Measurements from ENCODE around the gene HOXA3. TPM values are rescaled to one million over a fixed set of nuclear protein-coding genes. Genes with fewer than 3 reads are reported as not detected.

HOXA3 gene
- total and polyA plus RNA-seq, 4 donors = 1.9 to 10.7 (median 6.3) TPM

- peaks cover 2 to 84% (median 7%) of the 10 kb centered on the region in 5 donors for H3K4me1 ChIP-seq (ENCODE audit: control insufficient read depth in 5 of 5, insufficient read depth in 5 of 5, low read length in 5 of 5)
- TF ChIP-seq, protein P1, sequence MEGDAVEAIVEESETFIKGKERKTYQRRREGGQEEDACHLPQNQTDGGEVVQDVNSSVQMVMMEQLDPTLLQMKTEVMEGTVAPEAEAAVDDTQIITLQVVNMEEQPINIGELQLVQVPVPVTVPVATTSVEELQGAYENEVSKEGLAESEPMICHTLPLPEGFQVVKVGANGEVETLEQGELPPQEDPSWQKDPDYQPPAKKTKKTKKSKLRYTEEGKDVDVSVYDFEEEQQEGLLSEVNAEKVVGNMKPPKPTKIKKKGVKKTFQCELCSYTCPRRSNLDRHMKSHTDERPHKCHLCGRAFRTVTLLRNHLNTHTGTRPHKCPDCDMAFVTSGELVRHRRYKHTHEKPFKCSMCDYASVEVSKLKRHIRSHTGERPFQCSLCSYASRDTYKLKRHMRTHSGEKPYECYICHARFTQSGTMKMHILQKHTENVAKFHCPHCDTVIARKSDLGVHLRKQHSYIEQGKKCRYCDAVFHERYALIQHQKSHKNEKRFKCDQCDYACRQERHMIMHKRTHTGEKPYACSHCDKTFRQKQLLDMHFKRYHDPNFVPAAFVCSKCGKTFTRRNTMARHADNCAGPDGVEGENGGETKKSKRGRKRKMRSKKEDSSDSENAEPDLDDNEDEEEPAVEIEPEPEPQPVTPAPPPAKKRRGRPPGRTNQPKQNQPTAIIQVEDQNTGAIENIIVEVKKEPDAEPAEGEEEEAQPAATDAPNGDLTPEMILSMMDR (IDR thresholded peaks at IDR 0.05; ENCODE audit: control extremely low read depth, extremely low read depth) = no peak
- H3K36me3 ChIP-seq (ENCODE audit: control insufficient read depth in 4 of 4, insufficient read depth in 4 of 4, low read length in 4 of 4) = peaks cover 0 to 27% (median 4%) of the 10 kb centered on the region in 4 donors
- DNase-seq (no peak), ATAC-seq (ENCODE audit: insufficient read depth, low FRiP score) (no peak)
- H3K27ac ChIP-seq (ENCODE audit: low read depth in 1 of 2, low read length in 1 of 2) = peak overlapping the region in 1 of 2 donors; percentile 95
- peaks cover 0 to 82% (median 0%) of the 10 kb centered on the region in 3 donors for H3K27me3 ChIP-seq (ENCODE audit: control insufficient read depth in 3 of 3, insufficient read depth in 3 of 3, low read length in 2 of 3)
- 44 to 58% methylated on average over 5 of the region's 5 CpGs for WGBS, 2 donors
- H3K4me3 ChIP-seq = no peak overlapping the region
- peaks cover 0 to 2% (median 0%) of the 10 kb centered on the region in 4 donors for H3K9me3 ChIP-seq (ENCODE audit: control insufficient read depth in 4 of 4, insufficient read depth in 3 of 4, low read length in 3 of 4)
- peak overlapping the region in 1 of 2 donors; percentile 92 for H3K9ac ChIP-seq (ENCODE audit: insufficient read depth in 1 of 2, low read length in 2 of 2)
These were observed 26.4 kb downstream of the HOXA3 start for GRCh38 chr7:27125986-27126394.

DNA sequence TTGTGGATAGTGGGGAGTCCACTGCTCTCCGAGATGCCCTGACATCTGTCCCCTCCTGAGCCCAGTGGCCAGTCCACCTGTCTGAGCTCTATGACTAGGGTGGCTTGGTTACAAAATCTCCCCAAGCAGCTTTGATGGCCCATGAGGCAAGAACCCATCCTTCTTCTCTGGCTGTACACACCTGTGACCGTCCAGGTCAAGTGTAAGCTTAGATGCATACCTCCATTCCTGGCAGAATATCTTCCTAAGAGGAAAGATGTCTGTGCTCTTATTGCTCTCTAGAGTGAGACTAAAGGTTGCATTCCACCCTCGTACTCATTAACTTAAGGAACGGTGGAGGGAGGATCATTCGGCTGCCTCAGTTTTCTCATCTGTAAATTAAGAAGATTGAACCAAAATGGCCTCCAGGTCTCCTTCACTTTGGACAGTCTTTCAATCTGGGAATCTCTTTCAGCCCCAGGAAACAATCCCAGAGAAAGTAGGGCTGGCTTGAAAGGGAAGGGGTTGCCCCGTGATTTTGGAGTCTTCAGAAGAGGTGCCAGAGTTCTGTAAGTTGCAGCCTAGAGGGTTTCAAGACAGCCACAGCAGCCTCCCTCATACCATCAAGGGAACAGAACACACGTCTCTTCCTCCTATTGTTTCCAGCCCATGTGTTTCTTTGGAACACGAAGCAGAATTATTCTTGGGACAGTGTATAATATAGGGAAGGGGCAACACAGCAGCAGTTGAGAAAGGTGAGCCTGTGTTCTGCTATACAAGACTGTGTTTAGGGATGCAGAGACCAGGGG lies 27.3 kb downstream of the HOXA3 start:
- no peak overlapping the region for H3K4me3 ChIP-seq
- H3K9me3 ChIP-seq (ENCODE audit: control insufficient read depth in 4 of 4, insufficient read depth in 3 of 4, low read length in 3 of 4) = peaks cover 0 to 2% (median 0%) of the 10 kb centered on the region in 4 donors
- DNase-seq (no peak), ATAC-seq (ENCODE audit: insufficient read depth, low FRiP score) (no peak)
- H3K36me3 ChIP-seq (ENCODE audit: control insufficient read depth in 4 of 4, insufficient read depth in 4 of 4, low read length in 4 of 4) = peaks cover 0 to 27% (median 4%) of the 10 kb centered on the region in 4 donors
- WGBS, 2 donors = 52 to 67% methylated on average over 8 of the region's 8 CpGs
- H3K27ac ChIP-seq (ENCODE audit: low read depth in 1 of 2, low read length in 1 of 2) = peak overlapping the region in 1 of 2 donors; percentile 95
- TF ChIP-seq, protein P1 (IDR thresholded peaks at IDR 0.05; ENCODE audit: control extremely low read depth, extremely low read depth) = no peak
- H3K9ac ChIP-seq (ENCODE audit: insufficient read depth in 1 of 2, low read length in 2 of 2) = peak overlapping the region in 1 of 2 donors; percentile 83
- peaks cover 0 to 88% (median 3%) of the 10 kb centered on the region in 5 donors for H3K4me1 ChIP-seq (ENCODE audit: control insufficient read depth in 5 of 5, insufficient read depth in 5 of 5, low read length in 5 of 5)
- H3K27me3 ChIP-seq (ENCODE audit: control insufficient read depth in 3 of 3, insufficient read depth in 3 of 3, low read length in 2 of 3) = peaks cover 0 to 82% (median 0%) of the 10 kb centered on the region in 3 donors

DNA sequence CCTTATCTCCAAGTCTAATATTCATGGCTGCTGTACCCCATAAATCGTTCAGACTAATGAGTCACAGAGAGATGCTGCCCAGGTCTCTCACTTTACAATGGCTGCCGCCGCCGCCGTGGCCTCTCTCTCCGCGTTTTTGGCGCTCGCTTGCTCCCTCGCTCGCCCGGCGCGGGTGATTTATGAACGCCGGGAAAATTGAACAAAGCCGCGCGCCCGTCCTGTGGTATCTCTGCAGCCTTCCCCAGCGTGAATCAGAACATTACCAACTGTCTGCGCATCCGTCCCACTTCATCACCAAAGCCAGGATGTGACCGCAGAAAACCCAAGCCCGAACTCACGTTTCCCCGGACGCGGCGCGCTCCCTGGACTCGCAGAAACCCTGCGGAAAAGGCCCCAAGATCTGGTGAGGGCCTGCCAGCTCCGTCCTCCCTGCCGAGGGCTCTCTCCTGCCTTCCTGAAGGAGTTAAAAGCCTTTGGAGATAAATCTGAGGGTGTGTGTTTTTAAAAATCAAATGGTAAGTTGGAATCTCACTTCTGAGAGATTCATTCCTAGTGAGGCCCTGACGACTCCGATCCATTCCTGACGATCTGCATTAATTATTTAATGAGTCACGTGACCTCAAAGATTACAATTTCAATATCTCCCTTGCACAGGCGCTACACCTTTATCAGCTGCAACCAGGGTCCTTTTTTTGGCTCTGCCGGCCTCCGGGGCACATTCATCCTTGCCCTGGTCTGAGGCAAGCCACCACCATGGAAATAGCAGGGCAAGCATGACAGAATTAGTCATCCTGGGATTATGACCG lies 28.1 kb downstream of the HOXA3 start:
- peak overlapping the region in 1 of 2 donors; percentile 95 for H3K27ac ChIP-seq (ENCODE audit: low read depth in 1 of 2, low read length in 1 of 2)
- H3K9me3 ChIP-seq (ENCODE audit: control insufficient read depth in 4 of 4, insufficient read depth in 3 of 4, low read length in 3 of 4) = peaks cover 0 to 2% (median 0%) of the 10 kb centered on the region in 4 donors
- peaks cover 0 to 81% (median under 1%) of the 10 kb centered on the region in 3 donors for H3K27me3 ChIP-seq (ENCODE audit: control insufficient read depth in 3 of 3, insufficient read depth in 3 of 3, low read length in 2 of 3)
- TF ChIP-seq, protein P1 (IDR thresholded peaks at IDR 0.05; ENCODE audit: control extremely low read depth, extremely low read depth) = no peak
- peak; percentile 80 to 85 (median 85) for DNase-seq
- H3K9ac ChIP-seq (ENCODE audit: insufficient read depth in 1 of 2, low read length in 2 of 2) = peak overlapping the region; percentile 73 to 83
- 43 to 64% methylated on average over 43 of the region's 43 CpGs for WGBS, 2 donors
- peak overlapping the region; percentile 18 for H3K4me3 ChIP-seq
- peaks cover 0 to 93% (median 3%) of the 10 kb centered on the region in 5 donors for H3K4me1 ChIP-seq (ENCODE audit: control insufficient read depth in 5 of 5, insufficient read depth in 5 of 5, low read length in 5 of 5)
- ATAC-seq (ENCODE audit: insufficient read depth, low FRiP score) = no peak
- peaks cover 0 to 24% (median 4%) of the 10 kb centered on the region in 4 donors for H3K36me3 ChIP-seq (ENCODE audit: control insufficient read depth in 4 of 4, insufficient read depth in 4 of 4, low read length in 4 of 4)

Measured in lung (tissue), 12 donors.